Upper lobe of left lung (tissue), 4 donors: ENCODE measurements around the gene SLC17A9.

Experiments
- CTCF ChIP-seq, 6 experiments: fragments of 450-650 bp in 4 of 6; fragments of 200-600 bp in 2 of 6; sonication (generic) in 2 of 6; IDR thresholded peaks; one replicate each; pipeline ENCODE4 v1.5.1; 2016 to 2019; ENCODE audit warnings: antibody characterized with exemption in 6 of 6
- EP300 ChIP-seq, 4 donors: sonication (generic); formaldehyde crosslinking; IDR thresholded peaks; one replicate each; pipeline ENCODE4 v1.5.1; 2017; ENCODE audit warnings: antibody characterized with exemption in 4 of 4, control low read depth in 2 of 4

- TF ChIP-seq EP300 (IDR thresholded peaks at IDR 0.05) (no peak), CTCF (IDR thresholded peaks at IDR 0.05) (no peak)
These were observed 24.4 kb downstream of the SLC17A9 start for GRCh38 chr20:62976886-62977285.
